Glutamatergic neuron (in vitro differentiated cells): ENCODE measurements around the gene JCHAIN. TPM values are rescaled to one million over a fixed set of nuclear protein-coding genes. Genes with fewer than 3 reads are reported as not detected.

Experiments used
- DNase-seq: peaks from one replicate; pipeline ENCODE4 v3.0.0; 2022
- H3K27ac Mint-ChIP-seq: one replicate; pipeline ENCODE4 v1.8.0; 2020; ENCODE audit warnings: mild to moderate bottlenecking, mixed read lengths, inconsistent platforms; ENCODE audit not compliant: unreplicated experiment
- H3K27me3 Mint-ChIP-seq: one replicate; pipeline ENCODE4 v1.8.0; 2020; ENCODE audit warnings: mild to moderate bottlenecking, moderate library complexity, mixed read lengths, inconsistent platforms; ENCODE audit not compliant: unreplicated experiment
- H3K36me3 Mint-ChIP-seq: one replicate; pipeline ENCODE4 v1.8.0; 2020; ENCODE audit warnings: mild to moderate bottlenecking, mixed read lengths, inconsistent platforms; ENCODE audit not compliant: unreplicated experiment
- H3K4me1 Mint-ChIP-seq: one replicate; pipeline ENCODE4 v1.8.0; 2020; ENCODE audit warnings: mild to moderate bottlenecking, low read depth, mixed read lengths, inconsistent platforms; ENCODE audit not compliant: unreplicated experiment
- H3K4me3 Mint-ChIP-seq: one replicate; pipeline ENCODE4 v1.8.0; 2020; ENCODE audit warnings: mild to moderate bottlenecking, mixed read lengths, inconsistent platforms; ENCODE audit not compliant: unreplicated experiment
- H3K9me3 Mint-ChIP-seq: one replicate; pipeline ENCODE4 v1.8.0; 2020; ENCODE audit warnings: mild to moderate bottlenecking, moderate library complexity, mixed read lengths, inconsistent platforms; ENCODE audit not compliant: unreplicated experiment
- total RNA-seq: library from RNA; stranded (reverse); fragmentation: NEBNext Ultra II Directional; extraction: Animal tissue kit (Norgen Biotek cat#: 25700); gene quantifications from one replicate; pipeline ENCODE4 v1.2.1, GENCODE V29; 2021; ENCODE audit not compliant: unreplicated experiment
- TF ChIP-seq, protein P1 (sequence below): fragments of 200-600 bp; sonication (generic); IDR thresholded peaks from one replicate; pipeline ENCODE4 v1.5.0; 2021; ENCODE audit not compliant: partially characterized antibody, unreplicated experiment

JCHAIN gene
- total RNA-seq, 1 donor from 2014 or later = not detected

DNA sequence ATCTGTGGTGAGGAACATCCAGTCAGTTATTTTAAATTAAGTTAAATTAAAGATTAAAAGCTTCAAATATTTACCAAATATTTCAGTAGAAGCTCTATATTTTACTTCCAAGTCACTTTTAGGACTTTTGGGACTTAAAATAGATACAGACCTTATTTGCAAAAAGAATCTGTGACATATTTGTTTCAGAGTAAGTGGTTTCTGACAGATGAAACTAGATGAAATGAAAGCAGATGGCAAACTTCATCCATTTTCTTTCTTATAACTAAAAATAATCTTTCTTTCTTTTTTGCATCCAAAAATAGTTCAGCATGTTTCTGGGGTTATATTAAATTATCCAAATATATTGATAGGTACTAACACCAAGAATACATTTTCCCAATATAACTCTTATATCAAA, 15.4 kb upstream of the JCHAIN start:
- DNase-seq = no peak
- TF ChIP-seq, protein P1, sequence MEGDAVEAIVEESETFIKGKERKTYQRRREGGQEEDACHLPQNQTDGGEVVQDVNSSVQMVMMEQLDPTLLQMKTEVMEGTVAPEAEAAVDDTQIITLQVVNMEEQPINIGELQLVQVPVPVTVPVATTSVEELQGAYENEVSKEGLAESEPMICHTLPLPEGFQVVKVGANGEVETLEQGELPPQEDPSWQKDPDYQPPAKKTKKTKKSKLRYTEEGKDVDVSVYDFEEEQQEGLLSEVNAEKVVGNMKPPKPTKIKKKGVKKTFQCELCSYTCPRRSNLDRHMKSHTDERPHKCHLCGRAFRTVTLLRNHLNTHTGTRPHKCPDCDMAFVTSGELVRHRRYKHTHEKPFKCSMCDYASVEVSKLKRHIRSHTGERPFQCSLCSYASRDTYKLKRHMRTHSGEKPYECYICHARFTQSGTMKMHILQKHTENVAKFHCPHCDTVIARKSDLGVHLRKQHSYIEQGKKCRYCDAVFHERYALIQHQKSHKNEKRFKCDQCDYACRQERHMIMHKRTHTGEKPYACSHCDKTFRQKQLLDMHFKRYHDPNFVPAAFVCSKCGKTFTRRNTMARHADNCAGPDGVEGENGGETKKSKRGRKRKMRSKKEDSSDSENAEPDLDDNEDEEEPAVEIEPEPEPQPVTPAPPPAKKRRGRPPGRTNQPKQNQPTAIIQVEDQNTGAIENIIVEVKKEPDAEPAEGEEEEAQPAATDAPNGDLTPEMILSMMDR = no peak
- no peak overlapping the region for H3K27ac Mint-ChIP-seq
- peaks cover 4% of the 10 kb centered on the region for H3K27me3 Mint-ChIP-seq
- H3K4me1 Mint-ChIP-seq = no peaks in the 10 kb centered on the region
- no peaks in the 10 kb centered on the region for H3K9me3 Mint-ChIP-seq
- no peak overlapping the region for H3K4me3 Mint-ChIP-seq
- H3K36me3 Mint-ChIP-seq = no peaks in the 10 kb centered on the region

- H3K27ac Mint-ChIP-seq = no peak overlapping the region
- H3K4me3 Mint-ChIP-seq = no peak overlapping the region
- TF ChIP-seq, protein P1 = no peak
- no peaks in the 10 kb centered on the region for H3K36me3 Mint-ChIP-seq
- no peak for DNase-seq
- H3K27me3 Mint-ChIP-seq = peaks cover 4% of the 10 kb centered on the region
- H3K4me1 Mint-ChIP-seq = no peaks in the 10 kb centered on the region
- H3K9me3 Mint-ChIP-seq = no peaks in the 10 kb centered on the region
These were observed 14.6 kb upstream of the JCHAIN start for GRCh38 chr4:70680934-70681333.

- TF ChIP-seq, protein P1 = no peak
- no peak for DNase-seq
- Mint-ChIP-seq H3K4me3 (no peak overlapping the region), H3K27ac (no peak overlapping the region), H3K4me1 (no peaks in the 10 kb centered on the region), H3K9me3 (peaks cover 2% of the 10 kb centered on the region), H3K27me3 (peaks cover 4% of the 10 kb centered on the region), H3K36me3 (no peaks in the 10 kb centered on the region)
These were observed 12.2 kb upstream of the JCHAIN start for GRCh38 chr4:70678383-70678999.

- Mint-ChIP-seq H3K4me3 (no peak overlapping the region), H3K4me1 (no peaks in the 10 kb centered on the region), H3K27me3 (peaks cover 4% of the 10 kb centered on the region), H3K9me3 (peaks cover 2% of the 10 kb centered on the region), H3K27ac (no peak overlapping the region), H3K36me3 (no peaks in the 10 kb centered on the region)
- no peak for DNase-seq
- TF ChIP-seq, protein P1 = no peak
These were observed 10.3 kb upstream of the JCHAIN start for GRCh38 chr4:70676554-70677090.

DNA sequence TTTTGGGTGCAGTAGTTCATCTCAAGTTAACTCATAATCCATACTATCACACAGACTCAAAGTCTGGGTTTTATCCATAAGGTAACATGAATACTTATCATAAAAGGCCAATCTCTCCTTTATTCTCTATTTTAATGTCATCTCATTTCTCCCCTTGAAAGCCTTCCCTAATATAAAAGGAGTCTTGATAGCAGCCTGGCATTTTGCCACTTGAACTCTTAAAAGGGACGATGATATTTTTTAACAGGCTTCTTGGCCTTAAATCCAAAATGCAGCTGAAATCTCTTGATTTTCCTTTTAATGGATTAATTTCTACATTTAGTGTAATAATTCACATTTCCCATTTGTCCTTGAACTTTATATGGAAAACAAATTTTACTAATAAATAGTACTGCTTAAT, 8.4 kb upstream of the JCHAIN start:
- H3K36me3 Mint-ChIP-seq = no peaks in the 10 kb centered on the region
- no peak overlapping the region for H3K4me3 Mint-ChIP-seq
- DNase-seq = no peak
- TF ChIP-seq, protein P1 = no peak
- H3K4me1 Mint-ChIP-seq = no peaks in the 10 kb centered on the region
- H3K9me3 Mint-ChIP-seq = peaks cover 2% of the 10 kb centered on the region
- peaks cover 3% of the 10 kb centered on the region for H3K27me3 Mint-ChIP-seq
- no peak overlapping the region for H3K27ac Mint-ChIP-seq
